GM12865 (cell line): Measurements from ENCODE around the gene KCTD2.

ENCODE experiments used
- DNase-seq: peaks from one replicate; pipeline ENCODE4 v3.0.0; 2010; ENCODE audit warnings: low read depth
- H3K4me3 ChIP-seq: 2 replicates; pipeline ENCODE4 v1.5.1; 2011; ENCODE audit warnings: mild to moderate bottlenecking, low read depth, low read length, control low read depth
- TF ChIP-seq, protein P1 (sequence below): IDR thresholded peaks from 2 replicates; pipeline ENCODE4 v1.5.1; 2011; ENCODE audit warnings: low read length, control low read depth, low read depth, inconsistent platforms; ENCODE audit not compliant: insufficient read depth; ENCODE audit errors: missing control alignments

The KCTD2 gene

DNA sequence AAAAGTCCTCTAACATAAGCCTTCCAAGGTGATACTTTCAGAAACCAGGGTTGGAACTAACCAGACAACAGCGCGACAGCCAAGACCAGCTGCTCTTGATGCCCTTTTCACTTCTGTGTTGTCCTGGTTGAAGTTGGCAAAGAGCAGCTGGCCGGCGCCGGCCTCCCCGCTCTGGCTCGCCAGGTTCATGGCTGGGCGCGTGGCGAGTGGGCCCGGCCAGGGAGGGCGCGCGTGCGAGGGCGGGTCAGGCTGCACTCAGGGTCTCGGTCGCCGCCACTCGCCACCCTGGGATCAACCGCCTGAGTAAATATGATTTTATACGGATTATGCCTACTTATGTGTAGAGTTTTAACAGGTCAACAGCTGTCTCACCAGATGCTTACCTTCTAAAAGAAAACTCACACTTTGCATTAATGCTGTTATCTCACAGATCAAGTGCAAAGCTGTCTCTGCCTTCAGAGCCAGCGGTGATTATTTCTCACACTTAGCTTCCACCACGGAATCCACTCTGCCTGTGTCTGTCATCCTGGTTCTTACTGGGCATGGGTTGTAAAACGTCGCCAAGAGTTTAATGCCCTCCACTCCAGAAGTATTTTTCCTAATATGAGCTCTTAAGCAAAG, 13.5 kb downstream of the KCTD2 start:
- TF ChIP-seq, protein P1, sequence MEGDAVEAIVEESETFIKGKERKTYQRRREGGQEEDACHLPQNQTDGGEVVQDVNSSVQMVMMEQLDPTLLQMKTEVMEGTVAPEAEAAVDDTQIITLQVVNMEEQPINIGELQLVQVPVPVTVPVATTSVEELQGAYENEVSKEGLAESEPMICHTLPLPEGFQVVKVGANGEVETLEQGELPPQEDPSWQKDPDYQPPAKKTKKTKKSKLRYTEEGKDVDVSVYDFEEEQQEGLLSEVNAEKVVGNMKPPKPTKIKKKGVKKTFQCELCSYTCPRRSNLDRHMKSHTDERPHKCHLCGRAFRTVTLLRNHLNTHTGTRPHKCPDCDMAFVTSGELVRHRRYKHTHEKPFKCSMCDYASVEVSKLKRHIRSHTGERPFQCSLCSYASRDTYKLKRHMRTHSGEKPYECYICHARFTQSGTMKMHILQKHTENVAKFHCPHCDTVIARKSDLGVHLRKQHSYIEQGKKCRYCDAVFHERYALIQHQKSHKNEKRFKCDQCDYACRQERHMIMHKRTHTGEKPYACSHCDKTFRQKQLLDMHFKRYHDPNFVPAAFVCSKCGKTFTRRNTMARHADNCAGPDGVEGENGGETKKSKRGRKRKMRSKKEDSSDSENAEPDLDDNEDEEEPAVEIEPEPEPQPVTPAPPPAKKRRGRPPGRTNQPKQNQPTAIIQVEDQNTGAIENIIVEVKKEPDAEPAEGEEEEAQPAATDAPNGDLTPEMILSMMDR: no peak
- DNase-seq: no peak

DNA sequence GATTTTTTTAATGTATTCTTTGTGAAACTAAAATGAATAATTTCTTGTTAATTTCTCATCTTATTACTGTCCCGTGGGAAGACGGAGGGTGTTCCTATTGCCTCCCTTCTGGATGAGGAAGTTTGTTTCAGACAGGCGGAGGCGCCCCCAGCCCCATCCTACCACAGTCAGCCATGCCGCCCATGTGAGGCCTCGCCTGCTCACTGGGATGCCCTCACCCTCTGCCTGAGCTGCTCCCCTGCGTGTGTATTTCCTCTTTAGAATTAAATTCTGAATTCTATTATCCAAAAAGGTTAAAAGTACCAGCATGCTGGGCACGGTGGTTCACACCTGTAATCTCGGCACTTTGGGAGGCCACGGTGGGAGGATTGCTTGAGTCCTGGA, 14.0 kb downstream of the KCTD2 start:
- no peak overlapping the region for H3K4me3 ChIP-seq
- no peak for DNase-seq
- TF ChIP-seq, protein P1: no peak

More for the DNA sequence above, 13.5 kb downstream of the KCTD2 start:
- H3K4me3 ChIP-seq: no peak overlapping the region

DNA sequence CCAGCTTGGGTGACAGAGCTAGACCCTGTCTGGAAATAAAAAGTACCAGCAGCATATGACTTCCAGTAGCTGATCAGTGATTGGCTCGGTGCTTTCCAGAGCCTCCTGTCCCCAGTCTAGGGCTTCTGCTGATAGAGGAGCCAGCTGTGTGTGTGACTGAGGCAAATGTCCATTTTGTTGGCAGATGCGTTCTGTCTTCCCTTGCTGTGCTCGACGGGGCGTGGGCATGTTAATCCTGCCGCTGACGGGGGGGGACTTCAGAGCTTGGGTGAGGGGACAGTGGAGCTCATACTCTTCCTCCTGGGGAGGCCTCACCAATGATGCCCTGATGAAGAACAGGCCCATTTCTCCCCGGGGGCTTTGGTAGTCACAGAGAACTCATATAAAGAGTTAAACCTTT, 14.6 kb downstream of the KCTD2 start:
- TF ChIP-seq, protein P1: no peak
- H3K4me3 ChIP-seq: no peak overlapping the region
- DNase-seq: no peak

DNA sequence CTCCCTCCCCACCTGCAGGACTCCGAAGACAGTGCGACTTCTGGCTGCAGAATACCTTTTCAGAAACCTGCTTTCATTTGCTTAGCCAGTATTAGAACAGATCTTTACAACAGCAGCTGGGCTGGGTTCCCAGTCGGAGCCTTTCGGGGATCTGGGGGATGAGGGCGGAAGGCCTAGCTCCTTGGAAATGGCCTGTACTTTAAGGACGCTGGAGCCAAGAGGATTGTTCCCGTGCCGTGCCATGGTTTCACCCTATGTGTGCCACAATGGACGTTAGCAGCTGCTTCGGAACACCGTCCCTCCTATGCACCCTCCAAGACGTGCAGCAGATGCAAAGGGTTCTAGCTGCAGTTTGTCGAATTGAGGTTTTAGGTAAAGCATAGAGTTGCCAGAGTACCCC, 16.2 kb downstream of the KCTD2 start:
- no peak for DNase-seq
- TF ChIP-seq, protein P1: no peak
- no peak overlapping the region for H3K4me3 ChIP-seq

DNA sequence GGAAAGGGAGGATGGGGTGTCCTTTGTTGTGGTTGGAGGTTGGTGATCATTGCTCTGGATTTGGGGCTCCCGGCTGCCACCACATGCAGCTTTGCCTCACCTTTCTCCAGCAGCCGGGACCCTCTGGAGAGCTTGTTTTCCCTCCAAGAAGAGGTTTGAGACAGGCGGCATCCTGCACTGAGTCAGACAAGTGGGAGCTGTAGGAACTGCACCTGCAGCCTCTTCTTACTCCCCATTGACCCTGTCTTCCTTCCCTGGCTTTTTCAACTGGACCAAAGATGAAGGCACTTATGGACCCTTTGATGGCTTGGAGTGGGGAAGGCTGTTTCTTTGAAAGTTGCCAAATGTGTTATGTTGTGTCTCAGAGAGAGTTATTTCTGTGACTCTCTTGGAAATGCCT, 16.6 kb downstream of the KCTD2 start:
- TF ChIP-seq, protein P1: no peak
- no peak for DNase-seq
- H3K4me3 ChIP-seq: no peak overlapping the region

DNA sequence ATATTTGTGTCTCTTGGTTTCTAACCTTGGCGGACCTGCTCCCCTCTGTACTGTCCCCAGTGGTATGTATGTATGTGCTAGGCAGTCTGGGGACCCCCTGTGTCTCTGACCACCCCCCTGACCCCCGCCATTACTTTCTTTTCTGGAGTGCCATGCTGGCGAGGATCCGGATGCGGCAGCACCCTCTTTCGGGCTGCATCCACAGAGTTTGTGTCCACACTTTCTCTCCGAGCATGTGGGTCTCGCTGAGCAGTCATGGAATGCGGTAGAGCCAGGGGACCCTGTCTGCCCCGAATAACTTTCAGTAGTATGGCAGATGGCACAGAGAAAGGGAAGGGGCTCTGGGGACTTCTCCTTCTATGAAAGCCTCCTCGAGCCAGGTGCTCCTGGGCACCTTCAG, 17.0 kb downstream of the KCTD2 start:
- TF ChIP-seq, protein P1: no peak
- no peak for DNase-seq
- H3K4me3 ChIP-seq: no peak overlapping the region

DNA sequence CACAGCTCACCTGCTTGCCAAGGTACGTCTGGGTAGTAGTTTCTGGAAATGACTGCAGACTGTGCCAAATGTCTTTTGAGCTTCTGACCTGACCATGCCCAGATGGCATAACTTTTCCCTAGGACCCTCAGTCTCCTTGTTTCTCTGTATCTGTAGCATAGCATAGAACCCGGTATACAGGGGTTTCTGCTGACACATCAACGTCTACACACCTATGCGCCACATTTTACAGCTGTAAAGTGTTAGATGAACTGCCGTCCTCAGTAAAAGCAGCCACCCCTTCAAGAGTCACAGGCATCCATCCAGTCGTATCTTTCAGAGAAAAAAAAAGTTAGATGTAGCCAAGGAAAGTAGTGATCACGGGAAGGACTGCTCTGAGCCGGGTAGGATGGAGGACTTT, 17.4 kb downstream of the KCTD2 start:
- no peak for DNase-seq
- no peak overlapping the region for H3K4me3 ChIP-seq
- TF ChIP-seq, protein P1: no peak
